D721Med (cell line): Measurements from ENCODE around the gene NR2C2AP.
A peak's percentile ranks its signal among the peaks of the same experiment; 100 is the strongest.
"Not testable (repeated sequence)": the region's sequence is repeated elsewhere in the genome, so short reads cannot be mapped to it uniquely, and the experiment has no call there.

ENCODE experiments used
- DNase-seq: peaks from one replicate; pipeline ENCODE4 v3.0.0; 2011; ENCODE audit warnings: low spot score; ENCODE audit not compliant: insufficient read length
- FAIRE-seq: peaks from 2 replicates; lab custom pipeline; 2011; peaks lifted over from hg19 to GRCh38; lab: Jason Lieb, UNC
- TF ChIP-seq, protein P1 (sequence below): IDR thresholded peaks from 2 replicates; pipeline ENCODE4 v1.5.1; 2012; ENCODE audit warnings: mild to moderate bottlenecking, control low read depth; ENCODE audit not compliant: insufficient read depth; ENCODE audit errors: missing control alignments

The NR2C2AP gene

GRCh38 chr19:19185853-19186740 lies 17.1 kb downstream of the NR2C2AP start:
- DNase-seq (no peak), FAIRE-seq (no peak)
- TF ChIP-seq, protein P1, sequence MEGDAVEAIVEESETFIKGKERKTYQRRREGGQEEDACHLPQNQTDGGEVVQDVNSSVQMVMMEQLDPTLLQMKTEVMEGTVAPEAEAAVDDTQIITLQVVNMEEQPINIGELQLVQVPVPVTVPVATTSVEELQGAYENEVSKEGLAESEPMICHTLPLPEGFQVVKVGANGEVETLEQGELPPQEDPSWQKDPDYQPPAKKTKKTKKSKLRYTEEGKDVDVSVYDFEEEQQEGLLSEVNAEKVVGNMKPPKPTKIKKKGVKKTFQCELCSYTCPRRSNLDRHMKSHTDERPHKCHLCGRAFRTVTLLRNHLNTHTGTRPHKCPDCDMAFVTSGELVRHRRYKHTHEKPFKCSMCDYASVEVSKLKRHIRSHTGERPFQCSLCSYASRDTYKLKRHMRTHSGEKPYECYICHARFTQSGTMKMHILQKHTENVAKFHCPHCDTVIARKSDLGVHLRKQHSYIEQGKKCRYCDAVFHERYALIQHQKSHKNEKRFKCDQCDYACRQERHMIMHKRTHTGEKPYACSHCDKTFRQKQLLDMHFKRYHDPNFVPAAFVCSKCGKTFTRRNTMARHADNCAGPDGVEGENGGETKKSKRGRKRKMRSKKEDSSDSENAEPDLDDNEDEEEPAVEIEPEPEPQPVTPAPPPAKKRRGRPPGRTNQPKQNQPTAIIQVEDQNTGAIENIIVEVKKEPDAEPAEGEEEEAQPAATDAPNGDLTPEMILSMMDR, result peak; percentile 65

GRCh38 chr19:19181488-19181998 lies 21.7 kb downstream of the NR2C2AP start:
- DNase-seq (no peak), FAIRE-seq (no peak)
- TF ChIP-seq, protein P1, result no peak

- TF ChIP-seq, protein P1, result no peak
- DNase-seq (no peak), FAIRE-seq (no peak)
These were observed 23.4 kb downstream of the NR2C2AP start for GRCh38 chr19:19179548-19180441.

DNA sequence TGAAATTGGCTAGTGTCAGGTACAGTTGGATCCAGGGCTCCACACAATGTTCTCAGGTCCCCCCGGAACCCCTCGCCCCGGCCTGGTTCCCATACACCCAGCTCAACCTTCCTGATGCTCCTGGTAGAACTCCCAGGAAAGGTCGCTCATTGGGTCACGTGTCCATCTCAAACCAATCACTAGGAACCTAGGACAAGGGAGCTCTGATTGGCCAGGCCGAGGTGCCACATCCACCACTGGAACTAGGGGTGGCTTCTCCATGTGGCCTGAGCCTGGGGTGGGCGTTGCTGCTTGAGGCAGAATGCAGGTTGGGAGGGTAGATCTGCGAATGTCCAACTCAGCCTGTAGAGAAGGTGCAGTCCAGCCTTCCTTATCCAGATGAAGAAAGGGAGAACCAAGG lies 26.3 kb downstream of the NR2C2AP start:
- no peak for FAIRE-seq
- DNase-seq, result no peak
- TF ChIP-seq, protein P1, result no peak

DNA sequence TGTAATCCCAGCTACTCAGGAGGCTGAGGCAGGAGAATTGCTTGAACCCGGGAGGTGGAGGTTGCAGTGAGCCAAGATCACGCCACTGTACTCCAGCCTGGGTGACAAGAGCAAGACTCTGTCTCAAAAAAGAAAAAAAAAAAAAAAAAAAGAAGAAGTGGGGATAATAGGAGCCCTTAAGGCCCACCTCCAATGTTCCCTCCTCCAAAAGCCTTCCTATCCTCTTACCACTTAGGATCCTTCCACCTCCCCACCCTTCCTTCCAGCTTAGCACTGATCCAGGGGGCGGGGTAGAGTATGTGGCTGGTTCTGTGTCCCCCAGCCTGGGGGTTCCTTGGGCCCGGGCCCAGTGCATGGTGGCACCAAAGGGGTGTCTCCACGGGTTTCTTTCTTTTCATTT lies 30.0 kb downstream of the NR2C2AP start:
- DNase-seq, FAIRE-seq: not testable (repeated sequence)

DNA sequence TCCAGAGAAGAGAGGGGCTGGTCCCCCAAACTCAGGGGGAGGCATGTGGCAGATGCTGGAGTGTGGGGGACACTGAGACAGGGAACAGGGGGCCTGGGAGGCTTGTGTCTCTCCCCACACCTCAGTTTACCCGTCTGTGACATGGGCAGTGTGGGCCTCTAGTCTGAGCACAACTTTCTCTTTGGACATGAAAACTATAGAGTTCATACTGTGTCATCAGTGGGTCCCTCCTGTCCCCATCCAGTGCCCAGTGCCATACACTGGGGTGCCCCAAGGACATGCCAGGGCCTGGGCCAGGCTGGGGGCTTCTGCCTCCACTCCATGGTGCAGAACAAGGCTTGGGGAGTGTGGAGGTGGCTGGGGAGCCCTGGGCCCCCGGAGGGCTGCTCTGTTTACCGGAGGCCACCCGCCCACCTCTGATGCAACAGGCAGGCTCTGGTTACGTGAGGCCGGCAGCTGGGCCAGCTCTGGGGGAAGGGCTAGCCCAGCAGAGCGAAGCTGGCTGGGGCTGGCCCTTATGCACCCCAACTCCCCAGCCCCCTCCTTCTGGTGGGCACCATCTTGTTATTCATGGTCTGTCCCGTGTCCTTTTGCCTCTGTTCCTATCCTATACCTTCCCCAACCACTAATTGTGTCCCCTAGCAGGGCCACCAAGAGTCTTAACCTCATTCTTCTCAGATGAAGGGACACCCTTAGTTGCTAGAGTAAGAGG lies 31.2 kb downstream of the NR2C2AP start:
- DNase-seq (no peak), FAIRE-seq (no peak)
- TF ChIP-seq, protein P1, result no peak
